Prostate gland (tissue), 2 donors: Measurements from ENCODE around the gene CT45A3. TPM values are rescaled to one million over a fixed set of nuclear protein-coding genes. Genes with fewer than 3 reads are reported as not detected.
"Not testable (repeated sequence)": the region's sequence is repeated elsewhere in the genome, so short reads cannot be mapped to it uniquely, and the experiment has no call there.

Experiments
- DNase-seq: peaks from one replicate; pipeline ENCODE4 v3.0.0-alpha.2; 2019; ENCODE audit warnings: low spot score
- H3K27ac ChIP-seq, 2 donors: fragments of 200-600 bp; sonication (generic); 2 replicates each; pipeline ENCODE4 v1.5.1; 2017 to 2019
- H3K27me3 ChIP-seq: fragments of 200-600 bp; sonication (generic); replicated peaks from 2 replicates; pipeline ENCODE4 v1.5.1; 2019; ENCODE audit not compliant: insufficient read depth
- H3K36me3 ChIP-seq, 2 donors: fragments of 200-600 bp; sonication (generic); 1 replicate in 1 of 2; 2 replicates in 1 of 2; pipeline versions ENCODE4 v1.5.1 to v1.8.1; 2017 to 2019
- H3K4me1 ChIP-seq: fragments of 200-600 bp; sonication (generic); replicated peaks from 2 replicates; pipeline ENCODE4 v1.5.1; 2019
- H3K4me3 ChIP-seq, 2 donors: fragments of 200-600 bp; sonication (generic); 2 replicates each; pipeline ENCODE4 v1.5.1; 2017 to 2019
- H3K9me3 ChIP-seq: fragments of 200-600 bp; sonication (generic); 2 replicates; pipeline ENCODE4 v1.5.1; 2017
- POLR2A ChIP-seq: fragments of 450-650 bp; IDR thresholded peaks from one replicate; pipeline ENCODE4 v1.6.1; 2016; ENCODE audit warnings: antibody characterized with exemption, mild to moderate bottlenecking
- POLR2AphosphoS5 ChIP-seq: sonication (generic); formaldehyde crosslinking; IDR thresholded peaks from one replicate; pipeline ENCODE4 v1.6.1; 2017; ENCODE audit warnings: antibody characterized with exemption
- WGBS: methylation state at CpG from one replicate; pipeline ENCODE4 v1.1.5; 2018; 5-methylcytosine and 5-hydroxymethylcytosine counted together
- intact Hi-C: fragments of 100-400 bp; cut with DNase I; formaldehyde crosslinking; loops from one replicate; pipeline ENCODE4 v1.14.2; 2022
- small RNA-seq, 2 donors: library from RNA; depleted of rRNA; stranded (forward); fragments of <200 nt; gene quantifications; one replicate each; pipeline ENCODE3, GENCODE V24; 2016
- total RNA-seq, 2 donors: library from RNA; depleted of rRNA; stranded (reverse); fragments of >200 nt; gene quantifications; one replicate each; pipeline ENCODE4 v1.1.0, GENCODE V29; 2016
- TF ChIP-seq, protein P1 (sequence below), 4 experiments: fragments of 200-600 bp in 2 of 4; fragments of 450-650 bp in 2 of 4; sonication (generic) in 2 of 4; IDR thresholded peaks; 1 replicate in 3 of 4; 2 replicates in 1 of 4; pipeline ENCODE4 v1.5.1; 2016 to 2019; ENCODE audit warnings: antibody characterized with exemption in 4 of 4, mild to moderate bottlenecking in 2 of 4, moderate library complexity in 2 of 4

The CT45A3 gene
- total RNA-seq, 2 donors from 2014 or later: 12.0 TPM; not detected in 1

DNA sequence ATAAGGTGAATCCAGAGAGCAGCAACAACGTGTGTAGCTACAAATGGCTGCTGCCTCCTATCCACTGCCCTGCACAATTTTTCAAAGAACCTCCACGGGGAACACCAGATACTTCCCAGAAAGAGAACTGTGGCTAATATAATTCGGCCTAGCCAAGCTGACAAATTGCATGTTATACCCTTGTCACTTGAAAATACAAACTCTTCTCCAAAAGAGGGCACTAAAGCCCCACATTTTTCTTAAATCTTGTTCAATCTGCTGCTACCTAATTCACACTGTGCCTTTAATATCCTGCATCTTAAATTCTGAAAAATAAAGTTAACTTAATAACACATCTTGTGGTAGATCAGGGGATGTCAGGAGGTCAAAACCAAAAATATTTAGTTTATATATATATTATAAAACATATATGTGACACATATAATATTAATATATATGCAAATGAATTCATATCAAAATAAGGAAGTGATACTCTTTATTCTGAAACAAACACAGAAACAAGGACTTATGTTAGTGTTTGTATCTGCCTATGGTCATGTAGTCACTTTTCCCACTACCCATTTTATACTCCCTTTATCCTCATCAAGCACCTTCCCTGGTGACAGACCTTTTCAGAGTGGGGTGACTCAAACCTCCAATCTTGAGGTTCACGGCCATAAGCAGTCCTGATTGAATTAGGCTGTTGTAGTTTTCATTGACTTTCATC lies 30.5 kb downstream of the CT45A3 start:
- no peak overlapping the region for H3K4me3 ChIP-seq
- no peak for TF ChIP-seq POLR2AphosphoS5
- TF ChIP-seq, protein P1, sequence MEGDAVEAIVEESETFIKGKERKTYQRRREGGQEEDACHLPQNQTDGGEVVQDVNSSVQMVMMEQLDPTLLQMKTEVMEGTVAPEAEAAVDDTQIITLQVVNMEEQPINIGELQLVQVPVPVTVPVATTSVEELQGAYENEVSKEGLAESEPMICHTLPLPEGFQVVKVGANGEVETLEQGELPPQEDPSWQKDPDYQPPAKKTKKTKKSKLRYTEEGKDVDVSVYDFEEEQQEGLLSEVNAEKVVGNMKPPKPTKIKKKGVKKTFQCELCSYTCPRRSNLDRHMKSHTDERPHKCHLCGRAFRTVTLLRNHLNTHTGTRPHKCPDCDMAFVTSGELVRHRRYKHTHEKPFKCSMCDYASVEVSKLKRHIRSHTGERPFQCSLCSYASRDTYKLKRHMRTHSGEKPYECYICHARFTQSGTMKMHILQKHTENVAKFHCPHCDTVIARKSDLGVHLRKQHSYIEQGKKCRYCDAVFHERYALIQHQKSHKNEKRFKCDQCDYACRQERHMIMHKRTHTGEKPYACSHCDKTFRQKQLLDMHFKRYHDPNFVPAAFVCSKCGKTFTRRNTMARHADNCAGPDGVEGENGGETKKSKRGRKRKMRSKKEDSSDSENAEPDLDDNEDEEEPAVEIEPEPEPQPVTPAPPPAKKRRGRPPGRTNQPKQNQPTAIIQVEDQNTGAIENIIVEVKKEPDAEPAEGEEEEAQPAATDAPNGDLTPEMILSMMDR (IDR thresholded peaks at IDR 0.05): no peak
- no peak for TF ChIP-seq POLR2A
- WGBS: 38% methylated on average over 4 of the region's 4 CpGs
- no peaks in the 10 kb centered on the region for H3K9me3 ChIP-seq
- intact Hi-C loops: no loop called here
- no peak for DNase-seq
- no peaks in the 10 kb centered on the region for H3K36me3 ChIP-seq
- no peaks in the 10 kb centered on the region for H3K27me3 ChIP-seq
- H3K4me1 ChIP-seq: no peaks in the 10 kb centered on the region
- H3K27ac ChIP-seq: no peak overlapping the region

DNA sequence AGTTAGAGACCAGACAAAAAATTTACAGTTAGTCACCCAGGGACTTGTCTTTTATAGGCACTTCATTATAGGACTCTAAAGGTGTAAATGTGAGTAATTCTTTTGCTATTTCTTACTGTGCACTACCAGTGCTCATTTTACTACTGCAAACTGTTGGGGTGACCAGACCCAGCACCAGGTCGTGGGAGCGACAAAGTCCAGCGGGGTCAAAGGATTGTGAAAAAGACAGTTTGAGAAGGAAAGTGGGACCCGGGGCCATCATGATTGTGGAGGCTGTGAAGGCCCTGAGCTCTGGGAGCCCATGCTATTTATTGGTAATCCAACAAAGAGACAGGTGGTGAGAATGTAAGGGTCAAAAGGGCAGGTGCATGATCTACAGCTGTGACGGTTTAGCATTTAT lies 33.3 kb downstream of the CT45A3 start:
- H3K4me1 ChIP-seq, H3K27ac ChIP-seq, H3K36me3 ChIP-seq, intact Hi-C loops, H3K9me3 ChIP-seq, DNase-seq, H3K27me3 ChIP-seq, H3K4me3 ChIP-seq: not testable (repeated sequence)
- WGBS: 60% methylated on average over 5 of the region's 5 CpGs

DNA sequence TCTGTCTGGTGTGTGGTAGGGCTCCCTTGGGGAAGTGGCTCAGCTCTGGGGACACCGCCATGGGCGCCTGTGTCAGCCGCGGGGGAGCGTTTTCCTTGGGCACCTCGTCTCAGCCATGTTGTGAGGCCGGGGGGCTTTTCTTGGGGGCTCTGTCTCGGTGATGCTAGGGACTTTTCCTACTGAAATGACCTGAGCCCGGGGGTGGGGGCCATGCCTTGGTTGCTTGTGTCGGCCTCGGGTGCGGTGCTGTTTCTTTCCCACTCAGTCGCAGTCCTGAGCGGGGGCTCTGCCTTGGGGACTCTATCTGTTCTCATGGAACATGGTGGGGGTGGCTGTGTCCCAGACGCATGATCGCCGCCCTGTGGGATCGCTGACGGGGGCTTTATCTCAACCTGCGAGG lies 54.2 kb downstream of the CT45A3 start:
- H3K36me3 ChIP-seq: no peaks in the 10 kb centered on the region
- intact Hi-C loops: no loop called here
- 97% methylated on average over 10 of the region's 20 CpGs for WGBS
- no peaks in the 10 kb centered on the region for H3K27me3 ChIP-seq
- no peaks in the 10 kb centered on the region for H3K9me3 ChIP-seq
- no peak for DNase-seq
- TF ChIP-seq POLR2AphosphoS5 (no peak), POLR2A (no peak)
- TF ChIP-seq, protein P1 (IDR thresholded peaks at IDR 0.05): no peak
- H3K27ac ChIP-seq: no peak overlapping the region
- H3K4me1 ChIP-seq: no peaks in the 10 kb centered on the region
- no peak overlapping the region for H3K4me3 ChIP-seq

DNA sequence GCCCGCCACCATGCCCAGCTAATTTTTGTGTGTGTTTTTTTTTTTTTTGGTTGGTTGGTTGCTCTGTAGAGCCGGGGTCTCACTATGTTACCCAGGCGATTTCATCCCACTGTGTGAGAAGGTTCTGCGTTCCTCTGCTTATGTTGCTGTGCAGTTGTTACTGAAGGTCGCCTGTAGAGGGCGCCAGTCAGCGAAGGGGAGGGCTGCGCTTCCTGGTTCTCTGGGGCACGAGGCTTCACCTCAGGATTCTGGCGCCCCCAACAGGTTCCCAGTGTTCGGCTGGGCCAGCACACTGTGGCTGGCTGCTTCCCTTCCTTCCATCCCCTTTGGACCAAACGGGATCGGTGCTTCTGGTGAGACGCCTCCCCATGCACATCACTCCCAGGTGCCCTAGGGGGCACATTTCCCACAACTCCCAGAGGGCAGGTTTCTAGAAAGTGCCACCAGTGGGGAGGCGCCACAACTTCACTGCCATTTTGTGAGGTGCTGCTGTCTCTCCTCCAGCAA lies 54.8 kb downstream of the CT45A3 start, which contains the start of gene CT45A1:
CT45A1 (plus strand) TSS at position 457 of the 507 bp plus-strand sequence. CDS start 5,302 bp downstream, outside the sequence.
- H3K4me1 ChIP-seq, H3K9me3 ChIP-seq, H3K27ac ChIP-seq, H3K36me3 ChIP-seq, intact Hi-C loops, DNase-seq, H3K4me3 ChIP-seq, H3K27me3 ChIP-seq: not testable (repeated sequence)
- WGBS: 93% methylated on average over 4 of the region's 15 CpGs

Small RNA genes lying within 50 kb of the gene (small RNA-seq; reads per million reads assigned to genes)
- 0 reads per million in 2 donors for gene AC240442.1

Other genes with a start within 250 kb of the CT45A3 start
- 10 to 100 TPM in 1 of 2 donors, 1 to 10 TPM in 1; 7.2 to 25.7 TPM for gene INTS6L, start 247.5 kb downstream of the CT45A3 start, total RNA-seq
- 1 to 10 TPM in 1 of 2 donors, not detected in 1; 1.0 TPM for gene CT45A1, start 54.6 kb downstream of the CT45A3 start, total RNA-seq
- 1 to 10 TPM in 1 of 2 donors, not detected in 1; 1.0 TPM for gene CT45A5, start 17.3 kb upstream of the CT45A3 start, total RNA-seq
- gene CT45A6, start 34.6 kb upstream of the CT45A3 start, total RNA-seq: not detected
- not detected for gene CT45A2, start 51.8 kb upstream of the CT45A3 start, total RNA-seq
- gene CT45A7, start 69.1 kb upstream of the CT45A3 start, total RNA-seq: not detected
- gene CT45A8, start 86.3 kb upstream of the CT45A3 start, total RNA-seq: not detected
- not detected for gene CT45A9, start 103.6 kb upstream of the CT45A3 start, total RNA-seq
- 10 to 100 TPM in 1 of 2 donors, not detected in 1; 13.8 TPM for gene CT45A10, start 125.3 kb upstream of the CT45A3 start, total RNA-seq
- 1 to 10 TPM in 1 of 2 donors, not detected in 1; 1.8 TPM for gene SAGE1, start 125.5 kb upstream of the CT45A3 start, total RNA-seq
- gene MMGT1, start 205.8 kb upstream of the CT45A3 start, total RNA-seq: 10 to 100 TPM; 13.7 to 18.3 TPM
- 10 to 100 TPM in 1 of 2 donors, 1 to 10 TPM in 1; 7.4 to 14.5 TPM for gene SLC9A6, start 217.2 kb upstream of the CT45A3 start, total RNA-seq